Ovary (tissue), 9 donors: ENCODE data around the gene LAMC3. TPM values are rescaled to one million over a fixed set of nuclear protein-coding genes. Genes with fewer than 3 reads are reported as not detected.

ENCODE experiments used
- DNase-seq, 5 donors: peaks; one replicate each; pipeline ENCODE4 v3.0.0-alpha.2; 2019 to 2020
- H3K27ac ChIP-seq, 2 donors: fragments of 200-600 bp; one replicate each; pipeline versions ENCODE4 v1.5.1 to v1.8.0; 2019 to 2022
- H3K27me3 ChIP-seq: fragments of 200-600 bp; one replicate; pipeline ENCODE4 v1.8.0; 2022
- H3K36me3 ChIP-seq: fragments of 200-600 bp; sonication (generic); one replicate; pipeline ENCODE4 v1.5.1; 2019
- H3K4me1 ChIP-seq: one replicate; pipeline ENCODE4 v1.8.1; 2013; ENCODE audit warnings: mild to moderate bottlenecking, moderate library complexity; ENCODE audit not compliant: insufficient read depth
- H3K4me3 ChIP-seq: fragments of 200-600 bp; sonication (generic); one replicate; pipeline ENCODE4 v1.5.1; 2017
- H3K9me3 ChIP-seq, 2 donors: fragments of 200-600 bp in 1 of 2; sonication (generic) in 1 of 2; one replicate each; pipeline versions ENCODE4 v1.5.1 to v1.8.1; 2013 to 2019; ENCODE audit warnings: mild to moderate bottlenecking in 1 of 2, moderate library complexity in 1 of 2
- CTCF ChIP-seq, 3 donors: fragments of 450-650 bp in 2 of 3; fragments of 200-600 bp in 1 of 3; IDR thresholded peaks; one replicate each; pipeline versions ENCODE4 v1.5.1 to v1.8.0; 2016 to 2022; ENCODE audit warnings: antibody characterized with exemption in 3 of 3, mild to moderate bottlenecking in 1 of 3
- EP300 ChIP-seq: sonication (generic); formaldehyde crosslinking; IDR thresholded peaks from one replicate; pipeline ENCODE4 v1.6.1; 2017; ENCODE audit warnings: antibody characterized with exemption
- POLR2A ChIP-seq: fragments of 450-650 bp; IDR thresholded peaks from one replicate; pipeline ENCODE4 v1.6.1; 2017; ENCODE audit warnings: antibody characterized with exemption, mild to moderate bottlenecking, moderate library complexity
- WGBS, 3 donors: extraction: QIAGEN DNeasy Blood & Tissue Kit in 1 of 3; methylation state at CpG; one replicate each; pipeline versions ENCODE4 v1.1.5 to v1.1.7; 2013 to 2017; 5-methylcytosine and 5-hydroxymethylcytosine counted together
- intact Hi-C, 4 donors: fragments of 100-400 bp; cut with DNase I; formaldehyde crosslinking; loops; one replicate each; pipeline versions ENCODE4 v1.11.0 to v1.15.1; 2022 to 2023
- polyA plus RNA-seq, 2 donors: library from polyadenylated mRNA; stranded (reverse); fragments of 200-250 nt in 1 of 2; fragments of 350-450 nt in 1 of 2; fragmentation: Illumina TruSeq in 1 of 2; extraction: RNeasy Lipid Tissue Mini Kit (QIAGEN cat#74804) in 1 of 2; gene quantifications; one replicate each; pipeline ENCODE4 v1.2.3, GENCODE V29; 2013 to 2014
- total RNA-seq, 7 donors: library from RNA; depleted of rRNA in 2 of 7; stranded (reverse); fragments of >200 nt in 2 of 7; fragmentation: NEBNext Ultra II Directional in 3 of 7; extraction: Animal tissue kit (Norgen Biotek cat#: 25700) in 3 of 7; gene quantifications; one replicate each; pipeline versions ENCODE4 v1.1.0 to v1.2.4, GENCODE V29; 2016 to 2023
- donor health status: DM: no; HTN: no; CAD: no; lungs with moderate emphysema.
- donor health status: DM: no; HTN: no; CAD: no.
- donor health status: Bipolar disorder and iron deficiency.
- donor health status: DM: yes; HTN: yes; CAD: no.
- donor health status: DM: no; HTN: no; CAD: no.
- donor health status: DM: yes; HTN: yes; CAD: no.

LAMC3 gene
- total and polyA plus RNA-seq, 9 donors, result 0.48 to 5.7 (median 1.8) TPM

DNA sequence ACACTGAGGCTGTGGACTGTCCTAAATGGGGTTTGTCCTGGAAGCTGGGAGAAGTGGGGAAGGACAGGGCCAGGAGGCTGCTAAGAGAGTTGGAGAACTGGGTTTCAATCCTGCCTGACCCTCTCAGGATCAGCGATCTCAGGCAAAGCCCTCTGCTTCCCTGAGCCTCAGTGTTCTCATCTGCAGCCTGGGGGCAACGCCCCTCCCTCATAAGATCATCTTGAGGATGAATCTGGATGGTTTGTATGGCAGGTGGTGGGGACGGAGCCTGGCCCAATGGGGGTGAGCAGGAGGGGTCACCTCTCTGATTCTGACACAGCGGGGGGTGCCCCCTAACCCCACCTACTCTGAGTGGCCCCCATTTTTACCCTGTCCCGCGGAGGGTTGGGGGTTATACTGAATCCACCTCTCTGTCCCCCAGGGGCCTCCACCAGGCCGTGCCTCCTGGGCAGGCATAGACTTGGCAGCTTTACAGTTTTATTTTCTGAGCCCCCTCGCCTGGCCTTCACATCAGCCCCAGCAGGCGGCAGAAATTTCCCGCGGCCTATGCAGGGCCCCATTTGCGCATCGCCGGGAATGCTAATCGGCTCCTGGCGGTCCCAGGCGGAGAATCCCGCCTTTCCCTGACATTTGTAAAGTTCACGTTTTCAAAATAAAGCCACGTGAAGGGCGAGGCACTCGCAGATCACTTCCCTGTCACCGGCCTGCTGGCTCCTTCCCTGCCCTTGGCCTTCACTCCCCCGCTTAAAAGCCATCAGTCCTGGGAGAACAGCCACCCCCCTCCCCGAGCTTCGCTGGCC is 17.8 kb upstream of the LAMC3 start:
- no peaks in the 10 kb centered on the region for H3K4me1 ChIP-seq
- H3K27ac ChIP-seq, result no peak overlapping the region
- no peak overlapping the region for H3K4me3 ChIP-seq
- H3K9me3 ChIP-seq, result no peaks in the 10 kb centered on the region
- no peak for DNase-seq
- intact Hi-C loops, result no loop called here
- 19 to 29% (median 21%) methylated on average over 26 of the region's 26 CpGs for WGBS, 3 donors
- H3K27me3 ChIP-seq, result no peaks in the 10 kb centered on the region
- TF ChIP-seq EP300 (no peak), POLR2A (no peak), CTCF (IDR thresholded peaks at IDR 0.05) (no peak)
- H3K36me3 ChIP-seq, result no peaks in the 10 kb centered on the region

GRCh38 chr9:130991778-130992681 is 16.9 kb upstream of the LAMC3 start:
- TF ChIP-seq EP300 (no peak), POLR2A (no peak), CTCF (IDR thresholded peaks at IDR 0.05) (no peak)
- intact Hi-C loops, result no loop called here

DNA sequence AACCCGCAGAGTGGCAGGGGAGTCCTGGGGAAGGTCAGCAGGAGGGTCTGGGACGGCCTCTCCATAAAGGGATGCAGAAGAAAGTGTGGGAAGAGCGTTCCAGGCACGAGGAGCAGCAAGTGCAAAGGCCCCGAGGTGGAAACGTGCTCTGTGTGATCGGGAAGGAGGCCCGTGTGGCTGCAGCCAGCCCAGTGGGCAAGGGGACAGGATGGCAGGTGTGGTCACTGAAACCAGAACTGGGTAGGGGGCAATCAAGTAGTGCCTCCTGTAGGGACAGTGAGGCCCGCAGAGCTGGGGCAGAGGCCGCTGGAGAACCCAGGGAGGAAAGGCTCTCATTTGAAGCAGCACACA is 16.3 kb upstream of the LAMC3 start:
- WGBS, 3 donors, result 93 to 96% (median 93%) methylated on average over 10 of the region's 10 CpGs
- H3K4me3 ChIP-seq, result no peak overlapping the region
- no peaks in the 10 kb centered on the region for H3K9me3 ChIP-seq
- H3K4me1 ChIP-seq, result no peaks in the 10 kb centered on the region
- intact Hi-C loops, result no loop called here
- no peak overlapping the region for H3K27ac ChIP-seq
- DNase-seq, result no peak
- TF ChIP-seq CTCF (IDR thresholded peaks at IDR 0.05), result no peak
- no peak for TF ChIP-seq POLR2A
- no peak for TF ChIP-seq EP300
- H3K36me3 ChIP-seq, result no peaks in the 10 kb centered on the region
- H3K27me3 ChIP-seq, result no peaks in the 10 kb centered on the region

More at GRCh38 chr9:130991778-130992681, 16.9 kb upstream of the LAMC3 start:
- Histone ChIP-seq H3K9me3 (no peaks in the 10 kb centered on the region), H3K4me1 (no peaks in the 10 kb centered on the region), H3K27ac (no peak overlapping the region), H3K36me3 (no peaks in the 10 kb centered on the region), H3K27me3 (no peaks in the 10 kb centered on the region), H3K4me3 (no peak overlapping the region)
- WGBS, 3 donors, result 78 to 84% (median 83%) methylated on average over 19 to 20 of the region's 20 CpGs
- no peak for DNase-seq

GRCh38 chr9:130993303-130994030 is 15.5 kb upstream of the LAMC3 start:
- DNase-seq, result no peak
- TF ChIP-seq EP300 (no peak), CTCF (IDR thresholded peaks at IDR 0.05) (no peak), POLR2A (no peak)
- no peaks in the 10 kb centered on the region for H3K27me3 ChIP-seq
- 74 to 79% (median 77%) methylated on average over 14 of the region's 14 CpGs for WGBS, 3 donors
- no peaks in the 10 kb centered on the region for H3K4me1 ChIP-seq
- H3K9me3 ChIP-seq, result no peaks in the 10 kb centered on the region
- no peak overlapping the region for H3K27ac ChIP-seq
- no peaks in the 10 kb centered on the region for H3K36me3 ChIP-seq
- intact Hi-C loops, result no loop called here
- no peak overlapping the region for H3K4me3 ChIP-seq
